SU-DHL-6 (cell line): ENCODE data around the gene NRTN.

Experiments
- EZH2phosphoT487 ChIP-seq: fragments of 200-600 bp; sonication (generic), shearing (Covaris generic); conservative IDR thresholded peaks from 2 replicates; pipeline ENCODE4 v1.6.1; 2018; ENCODE audit warnings: mild to moderate bottlenecking, antibody characterized with exemption, low read length, moderate library complexity, mixed read lengths
- TF ChIP-seq, protein P1 (sequence below): fragments of 200-600 bp; sonication (generic); IDR thresholded peaks from one replicate; pipeline ENCODE4 v1.5.1; 2017; ENCODE audit warnings: antibody characterized with exemption, mild to moderate bottlenecking, low read length, moderate library complexity; ENCODE audit not compliant: insufficient read depth, poor library complexity, severe bottlenecking

DNA sequence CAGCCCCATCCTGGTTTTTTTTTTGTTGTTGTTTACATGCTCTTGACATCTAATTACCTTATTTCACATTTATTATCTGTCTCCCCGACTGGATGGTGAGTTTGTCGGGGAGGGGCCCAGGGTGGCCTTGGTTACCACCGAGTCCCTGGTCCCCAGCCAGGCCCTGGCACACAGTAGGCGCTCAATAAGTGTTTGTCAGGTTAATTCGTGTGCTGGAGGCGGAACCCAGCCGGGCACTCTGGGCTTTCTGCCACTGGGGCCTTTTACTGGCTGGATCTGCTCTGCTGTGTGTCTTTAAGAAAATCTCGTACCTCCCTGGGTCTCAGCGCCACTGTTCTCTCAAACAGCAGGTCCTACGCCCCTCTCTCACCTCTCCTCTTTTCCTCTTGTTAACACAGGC, 4.6 kb downstream of the NRTN start:
- TF ChIP-seq, protein P1, sequence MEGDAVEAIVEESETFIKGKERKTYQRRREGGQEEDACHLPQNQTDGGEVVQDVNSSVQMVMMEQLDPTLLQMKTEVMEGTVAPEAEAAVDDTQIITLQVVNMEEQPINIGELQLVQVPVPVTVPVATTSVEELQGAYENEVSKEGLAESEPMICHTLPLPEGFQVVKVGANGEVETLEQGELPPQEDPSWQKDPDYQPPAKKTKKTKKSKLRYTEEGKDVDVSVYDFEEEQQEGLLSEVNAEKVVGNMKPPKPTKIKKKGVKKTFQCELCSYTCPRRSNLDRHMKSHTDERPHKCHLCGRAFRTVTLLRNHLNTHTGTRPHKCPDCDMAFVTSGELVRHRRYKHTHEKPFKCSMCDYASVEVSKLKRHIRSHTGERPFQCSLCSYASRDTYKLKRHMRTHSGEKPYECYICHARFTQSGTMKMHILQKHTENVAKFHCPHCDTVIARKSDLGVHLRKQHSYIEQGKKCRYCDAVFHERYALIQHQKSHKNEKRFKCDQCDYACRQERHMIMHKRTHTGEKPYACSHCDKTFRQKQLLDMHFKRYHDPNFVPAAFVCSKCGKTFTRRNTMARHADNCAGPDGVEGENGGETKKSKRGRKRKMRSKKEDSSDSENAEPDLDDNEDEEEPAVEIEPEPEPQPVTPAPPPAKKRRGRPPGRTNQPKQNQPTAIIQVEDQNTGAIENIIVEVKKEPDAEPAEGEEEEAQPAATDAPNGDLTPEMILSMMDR = no peak
- no peak for TF ChIP-seq EZH2phosphoT487
